ENCODE results near the gene GLI3. TPM values are rescaled to one million over a fixed set of nuclear protein-coding genes. Genes with fewer than 3 reads are reported as not detected.

The GLI3 gene
- total RNA-seq, 6 experiments from 2014 or later = 0.12 to 0.95 (median 0.21) TPM

- DNase-seq = no peak
- no peak overlapping the region for H3K4me3 ChIP-seq
- ATAC-seq = peak in 1 of 4 donors; percentile 35
- H3K27ac ChIP-seq = no peak overlapping the region
- H3K27me3 ChIP-seq = no peaks in the 10 kb centered on the region
- 22% methylated on average over 9 of the region's 9 CpGs for WGBS (ENCODE audit: insufficient coverage, low coverage, low lambda C conversion rate, missing lambda C conversion rate)
- TF ChIP-seq CTCF (IDR thresholded peaks at IDR 0.05) (peak; percentile 37 to 57 (median 41)), POLR2A (IDR thresholded peaks at IDR 0.05) (no peak)
- H3K4me1 ChIP-seq = no peaks in the 10 kb centered on the region
- intact Hi-C loops (cut with DNase I) = no loop called here
- H3K36me3 ChIP-seq = no peaks in the 10 kb centered on the region
- no peaks in the 10 kb centered on the region for H3K9me3 ChIP-seq
These were observed 222.1 kb downstream of the GLI3 start for GRCh38 chr7:42014625-42015618.

DNA sequence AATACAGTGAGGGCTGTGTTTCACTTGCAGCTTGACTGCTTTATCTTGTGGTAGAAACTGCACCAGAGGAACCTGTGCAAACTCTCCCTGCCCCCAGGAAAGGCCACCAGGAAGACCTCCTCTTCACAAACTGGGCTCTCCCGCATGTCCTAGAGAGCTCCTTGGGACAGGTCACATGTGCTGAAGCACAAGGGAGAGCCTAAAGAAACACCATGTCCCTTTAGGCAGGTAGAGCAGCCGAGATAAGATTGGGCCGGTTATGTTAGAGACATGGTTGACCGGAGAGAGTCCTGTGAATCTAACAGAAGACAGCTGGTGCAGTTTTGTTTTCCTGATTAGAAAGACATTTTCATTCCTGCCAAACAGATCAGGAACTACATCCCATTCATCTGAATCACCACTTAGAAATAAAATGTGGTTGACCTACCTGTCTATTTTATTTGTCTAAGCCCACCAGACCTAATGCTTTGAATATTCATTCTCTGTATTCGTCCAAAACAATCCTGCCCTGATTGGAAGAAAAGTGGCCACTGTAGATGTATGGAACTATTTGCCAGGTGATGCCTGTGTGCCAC lies 224.1 kb downstream of the GLI3 start:
- TF ChIP-seq CTCF (IDR thresholded peaks at IDR 0.05) = no peak
- TF ChIP-seq POLR2A (IDR thresholded peaks at IDR 0.05) = no peak
- Histone ChIP-seq H3K4me1 (no peaks in the 10 kb centered on the region), H3K4me3 (no peak overlapping the region), H3K9me3 (no peaks in the 10 kb centered on the region), H3K36me3 (no peaks in the 10 kb centered on the region), H3K27ac (no peak overlapping the region), H3K27me3 (no peaks in the 10 kb centered on the region)
- DNase-seq (no peak), ATAC-seq (no peak)
- intact Hi-C loops (cut with DNase I) = no loop called here
- WGBS (ENCODE audit: insufficient coverage, low coverage, low lambda C conversion rate, missing lambda C conversion rate) = 62% methylated on average over 5 of the region's 5 CpGs

- TF ChIP-seq CTCF (IDR thresholded peaks at IDR 0.05) = no peak
- no peak for TF ChIP-seq POLR2A (IDR thresholded peaks at IDR 0.05)
These were observed 224.7 kb downstream of the GLI3 start for GRCh38 chr7:42012313-42012712.

GRCh38 chr7:42011846-42012245 lies 225.2 kb downstream of the GLI3 start:
- WGBS (ENCODE audit: insufficient coverage, low coverage, low lambda C conversion rate, missing lambda C conversion rate) = 41% methylated on average over 7 of the region's 10 CpGs
- intact Hi-C loops (cut with DNase I) = no loop called here
- Histone ChIP-seq H3K9me3 (no peaks in the 10 kb centered on the region), H3K4me3 (no peak overlapping the region), H3K36me3 (no peaks in the 10 kb centered on the region), H3K4me1 (no peaks in the 10 kb centered on the region), H3K27me3 (no peaks in the 10 kb centered on the region), H3K27ac (no peak overlapping the region)
- ATAC-seq (no peak), DNase-seq (no peak)
- no peak for TF ChIP-seq POLR2A (IDR thresholded peaks at IDR 0.05)

More at GRCh38 chr7:42012313-42012712, 224.7 kb downstream of the GLI3 start:
- ATAC-seq (no peak), DNase-seq (no peak)
- H3K4me3 ChIP-seq = no peak overlapping the region
- intact Hi-C loops (cut with DNase I) = no loop called here
- H3K27ac ChIP-seq = no peak overlapping the region
- no peaks in the 10 kb centered on the region for H3K4me1 ChIP-seq
- H3K27me3 ChIP-seq = no peaks in the 10 kb centered on the region
- no peaks in the 10 kb centered on the region for H3K9me3 ChIP-seq
- H3K36me3 ChIP-seq = no peaks in the 10 kb centered on the region
- 68% methylated on average over 3 of the region's 3 CpGs for WGBS (ENCODE audit: insufficient coverage, low coverage, low lambda C conversion rate, missing lambda C conversion rate)

- intact Hi-C loops (cut with DNase I) = no loop called here
- ATAC-seq = no peak
- no peak overlapping the region for H3K27ac ChIP-seq
These were observed 226.3 kb downstream of the GLI3 start for GRCh38 chr7:42010751-42011150.

More at GRCh38 chr7:42010751-42011150, 226.3 kb downstream of the GLI3 start:
- Histone ChIP-seq H3K4me1 (no peaks in the 10 kb centered on the region), H3K9me3 (no peaks in the 10 kb centered on the region), H3K4me3 (no peak overlapping the region), H3K36me3 (no peaks in the 10 kb centered on the region), H3K27me3 (no peaks in the 10 kb centered on the region)
- DNase-seq = no peak
- TF ChIP-seq CTCF (IDR thresholded peaks at IDR 0.05) (no peak), POLR2A (IDR thresholded peaks at IDR 0.05) (no peak)
